RWPE2 (cell line): ENCODE measurements around the gene PTPN14.
A peak's percentile ranks its signal among the peaks of the same experiment; 100 is the strongest.
"Not testable (repeated sequence)": the region's sequence is repeated elsewhere in the genome, so short reads cannot be mapped to it uniquely, and the experiment has no call there.

Experiments
- ATAC-seq: fragments of 200-7000 bp; cut with Tn5 transposase; 3 replicates; pipeline ENCODE4 v1.9.1; 2021; ENCODE audit warnings: low read depth
- DNase-seq: peaks from one replicate; pipeline ENCODE4 v3.0.0-alpha.2; 2020; ENCODE audit warnings: low spot score
- H3K27ac ChIP-seq: fragments of 450-650 bp; 2 replicates; pipeline ENCODE4 v1.5.1; 2017; ENCODE audit warnings: mild to moderate bottlenecking; ENCODE audit not compliant: poor library complexity, severe bottlenecking
- H3K27me3 ChIP-seq: fragments of 250-450 bp; sonication (Bioruptor Pico); 2 replicates; pipeline ENCODE4 v1.5.1; 2021; ENCODE audit warnings: mild to moderate bottlenecking, moderate library complexity; ENCODE audit not compliant: insufficient read depth, poor library complexity, severe bottlenecking
- H3K36me3 ChIP-seq: fragments of 250-450 bp; sonication (Bioruptor Pico); 2 replicates; pipeline ENCODE4 v1.5.1; 2020; ENCODE audit warnings: low read depth, mild to moderate bottlenecking, moderate library complexity
- H3K4me1 ChIP-seq: fragments of 250-450 bp; sonication (Bioruptor Pico); 2 replicates; pipeline ENCODE4 v1.5.1; 2021; ENCODE audit warnings: mild to moderate bottlenecking, moderate library complexity; ENCODE audit not compliant: insufficient read depth, poor library complexity, severe bottlenecking
- H3K4me3 ChIP-seq: fragments of 250-450 bp; sonication (Bioruptor Pico); 2 replicates; pipeline ENCODE4 v1.5.1; 2021; ENCODE audit warnings: mild to moderate bottlenecking, moderate library complexity; ENCODE audit not compliant: severe bottlenecking
- H3K9me3 ChIP-seq: fragments of 250-450 bp; sonication (Bioruptor Pico); 2 replicates; pipeline ENCODE4 v1.5.1; 2021; ENCODE audit warnings: mild to moderate bottlenecking, moderate library complexity; ENCODE audit not compliant: severe bottlenecking
- CTCF ChIP-seq: fragments of 450-650 bp; IDR thresholded peaks from one replicate; pipeline ENCODE4 v1.5.1; 2017; ENCODE audit warnings: mild to moderate bottlenecking, moderate library complexity; ENCODE audit not compliant: poor library complexity, severe bottlenecking

PTPN14 gene

GRCh38 chr1:214524824-214525223 is 26.6 kb downstream of the PTPN14 start:
- Histone ChIP-seq H3K27ac (peak overlapping the region; percentile 47), H3K9me3 (no peaks in the 10 kb centered on the region), H3K4me3 (no peak overlapping the region), H3K36me3 (no peaks in the 10 kb centered on the region), H3K27me3 (no peaks in the 10 kb centered on the region), H3K4me1 (peaks cover 27% of the 10 kb centered on the region)
- ATAC-seq (peak; percentile 66), DNase-seq (no peak)
- no peak for TF ChIP-seq CTCF

- no peaks in the 10 kb centered on the region for H3K27me3 ChIP-seq
- no peak for DNase-seq
- no peak overlapping the region for H3K27ac ChIP-seq
- ATAC-seq, result no peak
- no peak for TF ChIP-seq CTCF
- no peaks in the 10 kb centered on the region for H3K36me3 ChIP-seq
- H3K4me1 ChIP-seq, result peaks cover 27% of the 10 kb centered on the region
- no peaks in the 10 kb centered on the region for H3K9me3 ChIP-seq
- H3K4me3 ChIP-seq, result no peak overlapping the region
Observed at GRCh38 chr1:214523124-214523824, 28.1 kb downstream of the PTPN14 start.

DNA sequence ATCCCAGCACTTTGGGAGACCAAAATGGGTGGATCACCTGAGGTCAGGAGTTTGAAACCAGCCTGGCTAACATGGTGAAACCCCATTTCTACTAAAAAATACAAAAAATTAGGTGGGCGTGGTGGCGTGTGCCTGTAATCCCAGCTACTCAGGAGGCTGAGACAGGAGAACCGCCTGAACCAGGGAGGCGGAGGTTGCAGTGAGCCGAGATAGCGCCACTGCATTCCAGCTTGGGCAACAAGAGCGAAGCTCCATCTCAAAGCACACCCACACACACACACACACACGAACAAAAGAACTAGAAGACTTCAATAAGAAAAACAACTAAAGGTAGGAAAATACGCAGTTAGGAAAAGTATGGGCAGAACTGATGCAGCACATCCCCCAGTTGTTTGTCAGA is 29.9 kb downstream of the PTPN14 start:
- DNase-seq, H3K36me3 ChIP-seq, H3K4me3 ChIP-seq, H3K27ac ChIP-seq, ATAC-seq, H3K9me3 ChIP-seq, H3K27me3 ChIP-seq: not testable (repeated sequence)
- peaks cover 31% of the 10 kb centered on the region for H3K4me1 ChIP-seq

GRCh38 chr1:214520544-214521165 is 30.7 kb downstream of the PTPN14 start:
- ATAC-seq (no peak), DNase-seq (no peak)
- Histone ChIP-seq H3K27ac (no peak overlapping the region), H3K27me3 (no peaks in the 10 kb centered on the region), H3K4me3 (no peak overlapping the region), H3K36me3 (no peaks in the 10 kb centered on the region), H3K4me1 (peaks cover 31% of the 10 kb centered on the region), H3K9me3 (no peaks in the 10 kb centered on the region)
- TF ChIP-seq CTCF, result no peak

- Histone ChIP-seq H3K36me3 (no peaks in the 10 kb centered on the region), H3K27ac (no peak overlapping the region), H3K27me3 (no peaks in the 10 kb centered on the region), H3K9me3 (no peaks in the 10 kb centered on the region), H3K4me1 (peaks cover 20% of the 10 kb centered on the region), H3K4me3 (no peak overlapping the region)
- ATAC-seq (no peak), DNase-seq (no peak)
- no peak for TF ChIP-seq CTCF
Observed at GRCh38 chr1:214518361-214518760, 33.0 kb downstream of the PTPN14 start.
